ENCODE measurements around the gene PER1.

DNA sequence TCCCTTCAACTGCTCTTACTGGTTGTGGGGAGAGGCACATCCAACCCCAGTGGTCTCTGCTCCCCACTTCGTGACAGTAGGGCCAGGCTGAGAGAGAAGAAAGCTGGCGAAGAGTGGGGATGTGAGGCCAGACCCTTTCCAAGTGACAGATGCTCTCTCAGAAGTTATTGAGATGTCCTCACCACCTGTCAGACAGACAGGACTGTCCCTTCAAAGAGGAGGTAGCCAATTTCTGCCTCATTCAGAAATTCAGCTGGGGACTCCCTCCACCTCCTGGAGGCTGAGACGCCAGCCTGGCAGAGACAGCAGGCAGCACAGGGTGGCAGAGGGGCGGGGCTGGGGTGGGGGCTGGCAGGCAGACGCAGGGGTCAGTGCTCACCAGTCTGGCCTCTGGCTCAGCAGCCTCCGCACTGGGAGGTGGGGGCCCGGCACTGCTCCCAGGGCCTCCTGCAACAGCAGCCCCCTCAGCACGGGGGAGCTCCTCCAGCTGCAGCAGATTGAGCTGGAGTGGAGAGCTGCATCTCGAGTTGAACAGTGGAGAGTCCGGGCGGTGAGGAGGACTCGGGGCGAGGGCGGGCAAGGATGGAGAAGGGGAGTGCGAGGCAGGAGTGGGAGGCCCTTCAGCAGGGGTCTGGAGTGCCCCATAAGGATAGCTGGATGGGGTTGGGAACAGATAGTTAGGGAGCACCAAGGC, 9.2 kb downstream of the PER1 start:
- TF ChIP-seq, protein P1, sequence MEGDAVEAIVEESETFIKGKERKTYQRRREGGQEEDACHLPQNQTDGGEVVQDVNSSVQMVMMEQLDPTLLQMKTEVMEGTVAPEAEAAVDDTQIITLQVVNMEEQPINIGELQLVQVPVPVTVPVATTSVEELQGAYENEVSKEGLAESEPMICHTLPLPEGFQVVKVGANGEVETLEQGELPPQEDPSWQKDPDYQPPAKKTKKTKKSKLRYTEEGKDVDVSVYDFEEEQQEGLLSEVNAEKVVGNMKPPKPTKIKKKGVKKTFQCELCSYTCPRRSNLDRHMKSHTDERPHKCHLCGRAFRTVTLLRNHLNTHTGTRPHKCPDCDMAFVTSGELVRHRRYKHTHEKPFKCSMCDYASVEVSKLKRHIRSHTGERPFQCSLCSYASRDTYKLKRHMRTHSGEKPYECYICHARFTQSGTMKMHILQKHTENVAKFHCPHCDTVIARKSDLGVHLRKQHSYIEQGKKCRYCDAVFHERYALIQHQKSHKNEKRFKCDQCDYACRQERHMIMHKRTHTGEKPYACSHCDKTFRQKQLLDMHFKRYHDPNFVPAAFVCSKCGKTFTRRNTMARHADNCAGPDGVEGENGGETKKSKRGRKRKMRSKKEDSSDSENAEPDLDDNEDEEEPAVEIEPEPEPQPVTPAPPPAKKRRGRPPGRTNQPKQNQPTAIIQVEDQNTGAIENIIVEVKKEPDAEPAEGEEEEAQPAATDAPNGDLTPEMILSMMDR (IDR thresholded peaks at IDR 0.05; ENCODE audit: control extremely low read depth in 1 of 3, insufficient read depth in 1 of 3, low read depth in 1 of 3, low read length in 3 of 3) = no peak
- TF ChIP-seq EP300 (IDR thresholded peaks at IDR 0.05; ENCODE audit: borderline replicate concordance in 1 of 2, low read depth in 2 of 2, low read length in 2 of 2) = no peak
- TF ChIP-seq SIN3A (conservative IDR thresholded peaks at IDR 0.05 in 1 of 2, IDR thresholded peaks at IDR 0.05 in 1 of 2; ENCODE audit: low read depth in 1 of 2, low read length in 2 of 2) = no peak
- no peak for TF ChIP-seq POLR2A (IDR thresholded peaks at IDR 0.05; ENCODE audit: control extremely low read depth in 1 of 2, low read depth in 2 of 2, low read length in 2 of 2)
- no peak for TF ChIP-seq SP1 (IDR thresholded peaks at IDR 0.05; ENCODE audit: low read depth, low read length)
- TF ChIP-seq TAF1 (IDR thresholded peaks at IDR 0.05; ENCODE audit: low read depth, low read length) = no peak
- TF ChIP-seq GTF2F1 (IDR thresholded peaks at IDR 0.05; ENCODE audit: borderline replicate concordance, low read depth, low read length) = no peak
- no peak for TF ChIP-seq RFX5 (IDR thresholded peaks at IDR 0.05; ENCODE audit: borderline replicate concordance, low read depth, low read length)
- no peak for TF ChIP-seq POLR2AphosphoS5 (IDR thresholded peaks at IDR 0.05; ENCODE audit: low read depth, low read length)
- no peak for TF ChIP-seq EZH2 (IDR thresholded peaks at IDR 0.05; ENCODE audit: low read depth, low read length, severe bottlenecking)
- TF ChIP-seq ASH2L (IDR thresholded peaks at IDR 0.05; ENCODE audit: low read length) = no peak
- TF ChIP-seq GABPA (IDR thresholded peaks at IDR 0.05; ENCODE audit: borderline replicate concordance, insufficient read depth, low read length) = no peak

Data from H1 (cell line).